HG03103 (cell line): ENCODE data around the gene VEGFA.

Experiments used
- ATAC-seq: cut with Tn5 transposase; IDR thresholded peaks from one replicate; pipeline ENCODE4 v1.9.1; 2021; ENCODE audit warnings: low read depth; ENCODE audit not compliant: unreplicated experiment

The VEGFA gene

DNA sequence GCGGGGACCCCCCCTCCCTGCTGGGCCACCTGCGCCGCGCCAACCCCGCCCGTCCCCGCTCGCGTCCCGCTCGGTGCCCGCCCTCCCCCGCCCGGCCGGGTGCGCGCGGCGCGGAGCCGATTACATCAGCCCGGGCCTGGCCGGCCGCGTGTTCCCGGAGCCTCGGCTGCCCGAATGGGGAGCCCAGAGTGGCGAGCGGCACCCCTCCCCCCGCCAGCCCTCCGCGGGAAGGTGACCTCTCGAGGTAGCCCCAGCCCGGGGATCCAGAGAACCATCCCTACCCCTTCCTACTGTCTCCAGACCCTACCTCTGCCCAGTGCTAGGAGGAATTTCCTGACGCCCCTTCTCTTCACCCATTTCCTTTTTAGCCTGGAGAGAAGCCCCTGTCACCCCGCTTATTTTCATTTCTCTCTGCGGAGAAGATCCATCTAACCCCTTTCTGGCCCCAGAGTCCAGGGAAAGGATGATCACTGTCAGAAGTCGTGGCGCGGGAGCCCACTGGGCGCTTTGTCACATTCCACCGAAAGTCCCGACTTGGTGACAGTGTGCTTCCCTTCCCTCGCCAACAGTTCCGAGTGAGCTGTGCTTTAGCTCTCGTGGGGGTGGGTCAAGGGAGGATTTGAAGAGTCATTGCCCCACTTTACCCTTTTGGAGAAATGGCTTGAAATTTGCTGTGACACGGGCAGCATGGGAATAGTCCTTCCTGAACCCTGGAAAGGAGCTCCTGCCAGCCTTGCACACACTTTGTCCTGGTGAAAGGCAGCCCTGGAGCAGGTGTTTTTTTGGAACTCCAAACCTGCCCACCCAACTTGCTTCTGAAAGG lies 2.1 kb downstream of the VEGFA start:
- ATAC-seq = no peak

DNA sequence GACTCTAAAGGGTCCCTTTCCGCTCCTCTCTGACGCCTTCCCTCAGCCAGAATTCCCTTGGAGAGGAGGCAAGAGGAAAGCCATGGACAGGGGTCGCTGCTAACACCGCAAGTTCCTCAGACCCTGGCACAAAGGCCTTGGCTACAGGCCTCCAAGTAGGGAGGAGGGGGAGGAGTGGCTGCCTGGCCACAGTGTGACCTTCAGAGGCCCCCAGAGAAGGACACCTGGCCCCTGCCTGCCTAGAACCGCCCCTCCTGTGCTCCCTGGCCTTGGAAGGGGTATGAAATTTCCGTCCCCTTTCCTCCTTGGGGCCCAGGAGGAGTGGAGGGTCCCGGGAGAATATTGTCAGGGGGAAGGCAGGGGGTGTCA lies 2.7 kb downstream of the VEGFA start:
- no peak for ATAC-seq

DNA sequence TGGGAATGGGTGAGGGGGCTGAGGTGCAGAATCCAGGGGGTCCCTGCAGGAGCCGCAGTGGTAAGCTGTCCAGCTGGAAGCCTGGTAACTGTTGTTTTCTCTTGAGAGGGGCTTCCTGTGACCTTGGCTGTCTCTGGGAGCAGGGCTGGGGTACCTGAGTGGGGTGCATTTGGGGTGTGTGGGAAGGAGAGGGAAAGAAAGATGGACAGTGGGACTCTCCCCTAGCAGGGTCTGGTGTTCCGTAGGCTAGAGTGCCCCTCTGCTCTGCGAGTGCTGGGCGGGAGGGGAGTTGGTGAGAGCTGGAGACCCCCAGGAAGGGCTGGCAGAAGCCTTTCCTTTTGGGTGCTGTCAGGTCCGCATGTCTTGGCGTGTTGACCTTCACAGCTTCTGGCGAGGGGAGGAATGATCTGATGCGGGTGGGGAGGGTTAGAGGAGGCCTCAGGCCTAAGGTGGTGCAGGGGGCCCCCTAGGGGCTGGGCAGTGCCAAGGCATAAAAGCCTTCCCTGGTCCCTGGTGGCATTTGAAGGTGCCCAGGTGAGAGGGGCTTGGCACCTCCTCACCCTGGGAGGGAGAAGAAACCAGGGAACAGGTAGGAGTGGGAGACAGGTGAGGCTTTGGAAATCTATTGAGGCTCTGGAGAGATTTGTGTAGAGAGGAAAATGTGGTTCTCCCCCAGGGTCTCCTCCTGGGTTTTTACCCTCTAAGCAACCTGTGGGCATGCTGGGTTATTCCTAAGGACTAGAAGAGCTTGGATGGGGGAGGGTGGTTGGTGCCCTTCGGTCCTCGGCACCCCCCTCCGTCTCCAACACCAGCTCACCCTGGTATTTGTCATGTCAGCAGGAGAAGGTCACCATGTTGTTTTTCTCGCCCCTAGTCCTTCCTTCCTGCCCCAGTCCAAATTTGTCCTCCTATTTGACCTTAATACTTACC lies 3.3 kb downstream of the VEGFA start:
- no peak for ATAC-seq

DNA sequence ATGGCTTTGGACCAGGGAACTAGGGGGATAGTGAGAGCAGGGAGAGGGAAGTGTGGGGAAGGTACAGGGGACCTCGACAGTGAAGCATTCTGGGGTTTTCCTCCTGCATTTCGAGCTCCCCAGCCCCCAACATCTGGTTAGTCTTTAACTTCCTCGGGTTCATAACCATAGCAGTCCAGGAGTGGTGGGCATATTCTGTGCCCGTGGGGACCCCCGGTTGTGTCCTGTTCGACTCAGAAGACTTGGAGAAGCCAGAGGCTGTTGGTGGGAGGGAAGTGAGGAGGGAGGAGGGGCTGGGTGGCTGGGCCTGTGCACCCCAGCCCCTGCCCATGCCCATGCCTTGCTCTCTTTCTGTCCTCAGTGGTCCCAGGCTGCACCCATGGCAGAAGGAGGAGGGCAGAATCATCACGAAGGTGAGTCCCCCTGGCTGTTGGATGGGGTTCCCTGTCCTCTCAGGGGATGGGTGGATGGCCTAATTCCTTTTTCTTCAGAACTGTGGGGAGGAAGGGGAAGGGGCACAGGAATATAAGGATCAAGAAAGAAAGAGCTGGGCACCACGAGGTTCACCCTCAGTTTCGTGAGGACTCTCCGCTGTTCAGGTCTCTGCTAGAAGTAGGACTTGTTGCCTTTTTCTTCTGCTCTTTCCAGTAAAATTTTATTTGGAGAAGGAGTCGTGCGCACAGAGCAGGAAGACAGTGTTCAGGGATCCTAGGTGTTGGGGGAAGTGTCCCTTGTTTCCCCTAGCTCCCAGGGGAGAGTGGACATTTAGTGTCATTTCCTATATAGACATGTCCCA lies 4.2 kb downstream of the VEGFA start:
- ATAC-seq = no peak

DNA sequence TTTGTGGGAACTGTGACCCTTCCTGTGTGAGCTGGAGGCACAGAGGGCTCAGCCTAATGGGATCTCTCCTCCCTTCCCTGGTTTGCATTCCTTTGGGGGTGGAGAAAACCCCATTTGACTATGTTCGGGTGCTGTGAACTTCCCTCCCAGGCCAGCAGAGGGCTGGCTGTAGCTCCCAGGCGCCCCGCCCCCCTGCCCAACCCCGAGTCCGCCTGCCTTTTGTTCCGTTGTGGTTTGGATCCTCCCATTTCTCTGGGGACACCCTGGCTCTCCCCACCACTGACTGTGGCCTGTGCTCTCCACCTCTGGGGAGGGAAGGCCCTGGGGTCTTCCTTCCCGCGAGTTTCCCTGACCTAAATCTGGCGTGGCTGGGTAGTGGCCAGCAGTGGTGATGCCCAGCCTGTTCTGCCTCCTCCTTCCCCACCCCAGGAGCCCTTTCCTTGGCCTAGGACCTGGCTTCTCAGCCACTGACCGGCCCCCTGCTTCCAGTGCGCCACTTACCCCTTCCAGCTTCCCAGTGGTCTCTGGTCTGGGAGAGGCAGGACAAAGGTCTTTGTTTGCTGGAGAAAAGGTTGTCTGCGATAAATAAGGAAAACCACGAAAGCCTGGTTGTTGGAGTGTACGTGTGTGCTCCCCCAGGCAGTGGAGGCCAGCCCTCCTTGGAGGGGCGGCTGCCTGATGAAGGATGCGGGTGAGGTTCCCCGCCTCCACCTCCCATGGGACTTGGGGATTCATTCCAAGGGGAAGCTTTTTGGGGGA lies 4.9 kb downstream of the VEGFA start:
- ATAC-seq = no peak

DNA sequence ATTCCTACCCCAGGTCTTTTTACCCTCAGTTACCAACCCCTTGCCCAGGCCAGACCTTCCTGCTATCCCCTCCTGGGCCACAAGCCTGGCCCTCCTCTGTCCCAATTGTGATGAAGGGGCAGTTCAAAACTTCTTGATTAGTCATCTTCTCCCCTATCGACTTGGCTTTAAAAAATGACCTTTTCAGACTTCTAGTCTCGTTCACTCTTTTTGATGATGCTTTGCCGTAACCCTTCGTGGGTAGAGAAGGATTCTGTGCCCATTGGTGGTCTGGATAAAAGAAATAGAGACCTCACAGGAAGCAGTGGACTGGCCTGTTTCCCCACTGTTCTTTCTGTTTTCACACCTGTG lies 5.5 kb downstream of the VEGFA start:
- no peak for ATAC-seq

DNA sequence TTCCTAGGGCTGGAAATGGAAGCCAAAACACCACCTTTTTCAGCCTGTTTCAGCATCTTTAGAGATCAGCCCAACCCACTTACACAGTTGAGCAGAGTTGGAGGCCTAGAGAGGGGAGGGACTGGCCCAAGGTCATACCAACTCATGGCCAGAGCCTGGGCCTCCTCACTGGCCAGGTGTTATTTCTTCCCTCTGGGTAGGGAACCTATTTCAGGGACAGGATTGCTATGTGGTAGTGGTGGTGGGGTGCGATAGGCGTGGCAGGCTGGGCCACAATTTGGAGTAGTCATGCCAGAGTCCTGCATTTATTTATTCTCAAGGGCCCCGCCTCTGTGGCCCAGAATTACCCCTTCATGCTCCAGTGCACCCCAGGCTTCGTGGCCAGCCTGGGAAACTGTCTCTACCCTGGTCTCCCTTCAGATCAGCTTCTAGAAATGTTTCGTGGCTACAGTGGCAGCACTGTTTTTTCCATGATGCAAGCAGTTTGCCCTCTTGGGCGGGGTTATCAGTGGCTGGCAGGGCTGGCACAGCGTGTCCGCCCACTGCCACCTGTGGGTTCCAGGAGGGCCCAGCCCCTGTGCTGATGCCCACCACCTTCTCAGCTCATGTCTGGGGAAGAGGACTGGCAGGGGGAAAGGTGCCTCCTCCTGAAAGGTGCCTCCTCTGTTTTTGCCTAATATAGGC lies 6.2 kb downstream of the VEGFA start:
- ATAC-seq = no peak

DNA sequence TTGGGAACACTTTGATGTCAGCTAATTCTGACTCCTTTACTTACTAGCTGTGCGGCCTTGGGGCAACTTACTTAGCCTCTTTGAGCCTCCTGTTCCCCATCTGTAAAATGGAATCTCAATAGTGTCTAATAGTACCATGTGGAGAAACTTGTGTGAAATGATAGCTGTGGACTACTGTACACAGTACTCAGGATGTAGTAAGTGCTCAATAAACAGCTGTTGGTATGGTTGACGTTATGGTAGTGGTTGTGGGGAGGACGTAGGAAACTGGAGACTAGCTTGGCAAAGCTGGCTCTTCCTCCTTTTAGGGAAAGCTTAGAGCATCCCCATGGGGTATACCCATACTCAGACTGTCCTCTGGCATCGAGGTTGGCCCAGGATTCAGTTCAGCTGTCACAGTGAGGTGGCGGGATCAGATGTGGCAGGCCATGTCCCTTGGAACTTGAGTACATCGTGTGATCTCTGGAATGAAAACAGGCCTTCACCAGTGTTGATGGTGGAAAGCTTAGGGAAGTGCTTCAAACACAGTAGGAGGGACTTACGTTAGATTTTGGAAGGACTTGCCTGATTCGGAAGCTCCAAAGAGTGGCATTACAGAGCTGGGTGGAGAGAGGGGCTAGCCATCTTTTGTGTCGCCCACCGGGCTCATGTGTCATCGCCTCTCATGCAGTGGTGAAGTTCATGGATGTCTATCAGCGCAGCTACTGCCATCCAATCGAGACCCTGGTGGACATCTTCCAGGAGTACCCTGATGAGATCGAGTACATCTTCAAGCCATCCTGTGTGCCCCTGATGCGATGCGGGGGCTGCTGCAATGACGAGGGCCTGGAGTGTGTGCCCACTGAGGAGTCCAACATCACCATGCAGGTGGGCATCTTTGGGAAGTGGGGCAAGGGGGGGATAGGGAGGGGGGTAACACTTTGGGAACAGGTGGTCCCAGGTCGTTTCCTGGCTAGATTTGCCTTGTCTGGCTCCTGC lies 7.1 kb downstream of the VEGFA start:
- no peak for ATAC-seq

DNA sequence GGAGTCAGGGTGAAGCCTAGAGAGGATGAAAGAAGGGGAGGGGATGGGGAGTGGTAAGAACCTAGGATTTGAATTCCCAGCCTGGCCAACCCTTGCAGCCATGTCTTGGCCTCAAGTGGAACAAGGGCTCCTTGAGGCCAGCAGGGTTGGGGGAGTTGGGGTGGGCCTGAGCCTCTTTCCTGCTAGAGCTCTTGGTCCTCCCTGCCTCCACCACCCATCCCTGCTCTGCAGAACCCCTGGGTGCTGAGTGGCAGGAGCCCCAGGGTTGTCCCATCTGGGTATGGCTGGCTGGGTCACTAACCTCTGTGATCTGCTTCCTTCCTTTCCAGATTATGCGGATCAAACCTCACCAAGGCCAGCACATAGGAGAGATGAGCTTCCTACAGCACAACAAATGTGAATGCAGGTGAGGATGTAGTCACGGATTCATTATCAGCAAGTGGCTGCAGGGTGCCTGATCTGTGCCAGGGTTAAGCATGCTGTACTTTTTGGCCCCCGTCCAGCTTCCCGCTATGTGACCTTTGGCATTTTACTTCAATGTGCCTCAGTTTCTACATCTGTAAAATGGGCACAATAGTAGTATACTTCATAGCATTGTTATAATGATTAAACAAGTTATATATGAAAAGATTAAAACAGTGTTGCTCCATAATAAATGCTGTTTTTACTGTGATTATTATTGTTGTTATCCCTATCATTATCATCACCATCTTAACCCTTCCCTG lies 8.3 kb downstream of the VEGFA start:
- ATAC-seq = no peak

DNA sequence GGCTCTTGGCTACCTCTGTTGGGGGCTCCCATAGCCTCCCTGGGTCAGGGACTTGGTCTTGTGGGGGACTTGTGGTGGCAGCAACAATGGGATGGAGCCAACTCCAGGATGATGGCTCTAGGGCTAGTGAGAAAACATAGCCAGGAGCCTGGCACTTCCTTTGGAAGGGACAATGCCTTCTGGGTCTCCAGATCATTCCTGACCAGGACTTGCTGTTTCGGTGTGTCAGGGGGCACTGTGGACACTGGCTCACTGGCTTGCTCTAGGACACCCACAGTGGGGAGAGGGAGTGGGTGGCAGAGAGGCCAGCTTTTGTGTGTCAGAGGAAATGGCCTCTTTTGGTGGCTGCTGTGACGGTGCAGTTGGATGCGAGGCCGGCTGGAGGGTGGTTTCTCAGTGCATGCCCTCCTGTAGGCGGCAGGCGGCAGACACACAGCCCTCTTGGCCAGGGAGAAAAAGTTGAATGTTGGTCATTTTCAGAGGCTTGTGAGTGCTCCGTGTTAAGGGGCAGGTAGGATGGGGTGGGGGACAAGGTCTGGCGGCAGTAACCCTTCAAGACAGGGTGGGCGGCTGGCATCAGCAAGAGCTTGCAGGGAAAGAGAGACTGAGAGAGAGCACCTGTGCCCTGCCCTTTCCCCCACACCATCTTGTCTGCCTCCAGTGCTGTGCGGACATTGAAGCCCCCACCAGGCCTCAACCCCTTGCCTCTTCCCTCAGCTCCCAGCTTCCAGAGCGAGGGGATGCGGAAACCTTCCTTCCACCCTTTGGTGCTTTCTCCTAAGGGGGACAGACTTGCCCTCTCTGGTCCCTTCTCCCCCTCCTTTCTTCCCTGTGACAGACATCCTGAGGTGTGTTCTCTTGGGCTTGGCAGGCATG lies 9.2 kb downstream of the VEGFA start:
- no peak for ATAC-seq

DNA sequence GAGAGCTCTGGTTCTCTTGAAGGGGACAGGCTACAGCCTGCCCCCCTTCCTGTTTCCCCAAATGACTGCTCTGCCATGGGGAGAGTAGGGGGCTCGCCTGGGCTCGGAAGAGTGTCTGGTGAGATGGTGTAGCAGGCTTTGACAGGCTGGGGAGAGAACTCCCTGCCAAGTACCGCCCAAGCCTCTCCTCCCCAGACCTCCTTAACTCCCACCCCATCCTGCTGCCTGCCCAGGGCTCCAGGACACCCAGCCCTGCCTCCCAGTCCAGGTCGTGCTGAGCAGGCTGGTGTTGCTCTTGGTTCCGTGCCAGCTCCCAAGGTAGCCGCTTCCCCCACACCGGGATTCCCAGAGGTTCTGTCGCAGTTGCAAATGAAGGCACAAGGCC lies 9.8 kb downstream of the VEGFA start:
- no peak for ATAC-seq

DNA sequence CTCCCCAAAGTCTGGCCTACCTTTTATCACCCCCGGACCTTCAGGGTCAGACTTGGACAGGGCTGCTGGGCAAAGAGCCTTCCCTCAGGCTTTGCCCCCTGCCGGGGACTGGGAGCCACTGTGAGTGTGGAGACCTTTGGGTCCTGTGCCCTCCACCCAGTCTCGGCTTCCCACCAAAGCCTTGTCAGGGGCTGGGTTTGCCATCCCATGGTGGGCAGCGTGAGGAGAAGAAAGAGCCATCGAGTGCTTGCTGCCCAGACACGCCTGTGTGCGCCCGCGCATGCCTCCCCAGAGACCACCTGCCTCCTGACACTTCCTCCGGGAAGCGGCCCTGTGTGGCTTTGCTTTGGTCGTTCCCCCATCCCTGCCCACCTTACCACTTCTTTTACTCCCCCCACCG lies 10.3 kb downstream of the VEGFA start:
- ATAC-seq = no peak

DNA sequence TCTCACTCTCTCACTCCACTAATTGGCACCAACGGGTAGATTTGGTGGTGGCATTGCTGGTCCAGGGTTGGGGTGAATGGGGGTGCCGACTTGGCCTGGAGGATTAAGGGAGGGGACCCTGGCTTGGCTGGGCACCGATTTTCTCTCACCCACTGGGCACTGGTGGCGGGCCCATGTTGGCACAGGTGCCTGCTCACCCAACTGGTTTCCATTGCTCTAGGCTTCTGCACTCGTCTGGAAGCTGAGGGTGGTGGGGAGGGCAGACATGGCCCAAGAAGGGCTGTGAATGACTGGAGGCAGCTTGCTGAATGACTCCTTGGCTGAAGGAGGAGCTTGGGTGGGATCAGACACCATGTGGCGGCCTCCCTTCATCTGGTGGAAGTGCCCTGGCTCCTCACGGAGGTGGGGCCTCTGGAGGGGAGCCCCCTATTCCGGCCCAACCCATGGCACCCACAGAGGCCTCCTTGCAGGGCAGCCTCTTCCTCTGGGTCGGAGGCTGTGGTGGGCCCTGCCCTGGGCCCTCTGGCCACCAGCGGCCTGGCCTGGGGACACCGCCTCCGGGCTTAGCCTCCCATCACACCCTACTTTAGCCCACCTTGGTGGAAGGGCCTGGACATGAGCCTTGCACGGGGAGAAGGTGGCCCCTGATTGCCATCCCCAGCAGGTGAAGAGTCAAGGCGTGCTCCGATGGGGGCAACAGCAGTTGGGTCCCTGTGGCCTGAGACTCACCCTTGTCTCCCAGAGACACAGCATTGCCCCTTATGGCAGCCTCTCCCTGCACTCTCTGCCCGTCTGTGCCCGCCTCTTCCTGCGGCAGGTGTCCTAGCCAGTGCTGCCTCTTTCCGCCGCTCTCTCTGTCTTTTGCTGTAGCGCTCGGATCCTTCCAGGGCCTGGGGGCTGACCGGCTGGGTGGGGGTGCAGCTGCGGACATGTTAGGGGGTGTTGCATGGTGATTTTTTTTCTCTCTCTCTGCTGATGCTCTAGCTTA lies 11.2 kb downstream of the VEGFA start:
- ATAC-seq = no peak

DNA sequence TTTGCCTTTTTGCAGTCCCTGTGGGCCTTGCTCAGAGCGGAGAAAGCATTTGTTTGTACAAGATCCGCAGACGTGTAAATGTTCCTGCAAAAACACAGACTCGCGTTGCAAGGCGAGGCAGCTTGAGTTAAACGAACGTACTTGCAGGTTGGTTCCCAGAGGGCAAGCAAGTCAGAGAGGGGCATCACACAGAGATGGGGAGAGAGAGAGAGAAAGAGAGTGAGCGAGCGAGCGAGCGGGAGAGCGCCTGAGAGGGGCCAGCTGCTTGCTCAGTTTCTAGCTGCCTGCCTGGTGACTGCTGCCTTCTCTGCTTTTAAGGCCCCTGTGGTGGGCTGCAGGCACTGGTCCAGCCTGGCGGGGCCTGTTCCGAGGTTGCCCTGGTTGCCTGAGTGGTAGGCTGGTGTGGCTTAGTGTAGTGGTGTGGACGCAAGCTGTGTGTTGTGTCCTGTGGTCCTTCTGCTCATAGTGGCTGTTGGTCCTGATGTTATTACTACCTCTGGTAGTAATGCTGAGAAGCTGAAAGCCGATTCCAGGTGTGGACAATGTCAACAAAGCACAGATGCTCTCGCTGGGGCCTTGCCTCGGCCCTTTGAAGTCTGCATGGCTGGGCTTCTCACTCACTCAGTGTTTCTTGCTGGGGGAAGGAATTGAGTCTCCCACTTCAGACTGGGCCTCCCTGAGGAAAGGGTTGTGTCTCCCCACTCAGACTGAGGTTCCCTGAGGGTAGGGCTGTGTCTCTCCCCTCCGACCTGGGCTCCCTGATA lies 12.1 kb downstream of the VEGFA start:
- ATAC-seq = no peak
